IPS DF 4.7 (cell line): Measurements from ENCODE around the gene PCDH15.
"Not testable (repeated sequence)": the region's sequence is repeated elsewhere in the genome, so short reads cannot be mapped to it uniquely, and the experiment has no call there.

Experiments
- DNase-seq: peaks from one replicate; pipeline ENCODE4 v3.0.0-alpha.2; 2013; ENCODE audit warnings: low spot score; ENCODE audit errors: extremely low read depth

Gene PCDH15

GRCh38 chr10:54576541-54576940, 224.5 kb downstream of the PCDH15 start:
- no peak for DNase-seq

DNA sequence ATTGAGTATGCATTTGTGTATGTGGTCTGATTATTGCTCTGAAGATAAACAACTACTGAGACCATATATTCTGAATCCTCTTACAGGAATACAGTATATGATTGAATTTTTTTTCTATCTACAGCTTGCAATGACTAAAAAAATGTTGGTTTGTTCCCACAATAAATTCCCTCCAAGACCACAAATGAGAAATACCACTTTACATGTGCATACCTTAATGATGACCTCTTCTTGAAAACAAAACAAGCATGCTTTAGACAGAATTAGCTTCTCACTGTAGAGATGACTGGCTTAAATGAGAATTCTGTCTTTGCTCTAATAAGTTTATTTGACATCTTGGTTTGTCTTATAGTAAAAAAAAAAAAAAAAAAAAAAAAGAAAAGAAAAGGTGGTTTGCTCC, 241.5 kb downstream of the PCDH15 start:
- DNase-seq = no peak

DNA sequence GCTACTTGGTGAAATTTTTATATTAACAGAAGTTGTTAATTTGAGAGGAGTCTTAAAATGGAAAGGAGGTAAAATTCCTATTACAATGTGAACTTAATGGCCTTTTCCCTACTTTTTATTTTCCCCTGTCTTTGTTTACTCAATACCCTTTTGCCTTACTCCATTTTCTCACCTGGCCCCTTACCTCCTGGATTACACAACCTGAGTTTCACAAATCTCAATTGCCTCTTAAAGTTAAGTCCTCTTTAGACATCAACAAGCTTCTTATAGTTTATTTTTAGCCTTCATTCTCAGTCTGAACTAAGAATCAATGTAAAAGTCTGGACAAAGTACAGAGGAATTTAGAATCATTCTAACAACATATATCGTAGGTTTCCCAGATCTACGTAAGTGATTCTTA, 247.0 kb downstream of the PCDH15 start:
- no peak for DNase-seq

DNA sequence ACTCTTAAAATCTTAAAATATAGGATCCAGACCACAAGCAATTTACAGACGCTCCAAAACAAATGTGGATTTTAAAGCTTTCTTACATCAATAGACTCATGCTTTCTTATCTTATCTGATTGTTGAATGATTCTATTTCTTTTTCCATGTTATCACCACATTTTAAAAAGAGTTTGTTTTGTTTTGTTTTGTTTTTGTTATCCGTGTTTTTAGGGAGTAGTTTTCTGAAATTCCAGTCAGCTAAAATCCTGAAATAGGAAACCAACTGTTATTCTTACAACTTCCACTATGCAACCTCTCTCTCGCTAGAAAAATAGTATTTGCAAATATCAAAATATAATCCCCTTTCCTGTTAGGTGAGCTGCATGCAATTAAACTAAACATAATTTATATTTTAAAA, 251.0 kb downstream of the PCDH15 start:
- DNase-seq = no peak

DNA sequence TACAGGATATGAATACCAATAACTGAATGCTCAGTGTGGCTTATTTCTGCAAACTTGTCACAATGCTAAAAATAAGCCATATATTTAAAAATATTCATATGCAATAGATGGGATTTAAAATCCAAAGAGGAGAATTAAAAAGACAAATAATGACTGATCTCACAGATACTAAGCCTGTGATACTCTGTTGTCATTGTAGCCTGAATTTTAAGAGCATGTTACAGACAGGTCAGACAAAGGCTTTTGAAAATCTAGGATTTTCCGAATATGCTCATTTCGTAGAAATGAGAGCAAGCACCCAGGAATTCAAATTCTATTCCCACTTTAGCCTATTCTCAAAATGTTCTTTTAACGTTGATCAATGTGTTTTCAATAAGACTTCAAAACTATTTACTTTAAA, 269.7 kb downstream of the PCDH15 start:
- no peak for DNase-seq

DNA sequence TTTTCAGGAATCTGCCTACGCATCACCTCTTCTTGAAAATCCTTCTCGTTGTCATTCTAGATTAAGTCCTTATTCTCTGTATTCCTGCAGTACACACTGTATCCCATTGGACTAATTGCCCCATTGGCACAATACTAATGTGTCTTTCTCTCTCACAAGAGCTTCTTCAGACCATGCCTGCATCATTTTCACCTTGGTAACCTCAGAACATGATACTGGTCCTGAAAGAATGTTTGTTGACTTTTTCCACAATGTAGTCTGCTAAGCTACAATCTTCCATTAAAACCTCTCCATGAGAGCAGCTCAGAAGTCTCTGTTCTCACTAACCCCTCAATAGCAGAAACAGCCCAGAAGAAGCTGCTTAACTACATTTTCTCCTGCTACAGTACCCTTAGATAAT, 270.7 kb downstream of the PCDH15 start:
- no peak for DNase-seq

DNA sequence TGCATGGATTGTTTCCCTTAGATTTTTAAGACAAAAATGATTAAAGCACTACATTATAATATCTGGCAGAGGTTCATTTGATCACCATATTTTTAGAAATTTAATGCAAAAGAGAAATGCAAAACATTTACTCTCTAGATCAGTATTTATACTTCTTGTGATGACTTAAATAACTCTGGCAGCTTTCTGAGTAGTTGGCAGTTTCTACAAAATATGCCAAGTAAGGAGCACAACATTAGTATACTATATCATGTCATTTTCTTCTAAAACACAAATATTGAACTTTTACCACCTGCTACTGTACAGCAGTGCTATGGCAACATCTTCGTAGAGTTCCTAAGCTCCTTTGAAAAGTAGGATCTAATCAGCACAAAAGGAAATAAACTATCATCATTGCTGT, 275.2 kb downstream of the PCDH15 start:
- no peak for DNase-seq

GRCh38 chr10:54515244-54515643, 285.8 kb downstream of the PCDH15 start:
- not testable (repeated sequence) for DNase-seq

GRCh38 chr10:54503863-54504262, 297.2 kb downstream of the PCDH15 start:
- no peak for DNase-seq

DNA sequence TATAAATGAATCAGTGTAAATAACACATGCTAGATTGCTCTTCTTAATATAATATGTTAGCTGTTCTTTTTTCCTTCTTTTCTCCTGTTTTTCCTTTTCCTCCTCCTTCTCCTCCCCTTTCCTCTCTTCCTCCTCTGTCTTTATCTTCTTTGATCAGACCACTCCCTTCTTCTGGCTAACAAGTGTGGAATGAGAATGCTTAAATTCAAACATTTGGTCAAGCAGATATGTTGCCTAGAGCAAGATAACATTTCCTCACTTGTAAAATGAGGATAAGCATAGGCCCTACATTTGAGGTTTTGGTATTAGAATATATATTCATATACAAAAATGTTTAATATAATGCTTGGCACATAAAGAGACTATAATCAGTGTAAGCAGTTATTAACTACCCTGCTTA, 299.1 kb downstream of the PCDH15 start:
- no peak for DNase-seq

DNA sequence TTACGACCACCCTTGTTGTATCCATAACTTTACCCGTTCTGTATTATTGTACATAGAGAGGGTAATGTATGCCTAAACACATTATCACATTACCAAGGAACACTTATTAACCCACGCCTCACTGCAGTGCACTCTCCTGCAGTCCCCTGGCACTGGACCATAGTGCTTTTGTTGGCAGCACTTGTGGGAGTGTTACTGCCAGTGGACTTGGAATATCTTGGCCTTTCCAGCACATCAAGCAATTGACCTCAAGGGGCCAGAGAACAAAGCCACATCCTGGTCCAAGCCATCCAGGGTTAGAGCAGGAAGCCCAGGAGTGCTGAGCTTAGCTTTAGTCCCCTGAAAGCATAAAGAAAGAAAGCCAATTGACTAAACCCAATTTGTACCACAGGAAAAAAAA, 304.2 kb downstream of the PCDH15 start:
- no peak for DNase-seq

- no peak for DNase-seq
These were observed 313.3 kb downstream of the PCDH15 start for GRCh38 chr10:54487743-54488142.

- DNase-seq = no peak
These were observed 315.1 kb downstream of the PCDH15 start for GRCh38 chr10:54485971-54486370.

DNA sequence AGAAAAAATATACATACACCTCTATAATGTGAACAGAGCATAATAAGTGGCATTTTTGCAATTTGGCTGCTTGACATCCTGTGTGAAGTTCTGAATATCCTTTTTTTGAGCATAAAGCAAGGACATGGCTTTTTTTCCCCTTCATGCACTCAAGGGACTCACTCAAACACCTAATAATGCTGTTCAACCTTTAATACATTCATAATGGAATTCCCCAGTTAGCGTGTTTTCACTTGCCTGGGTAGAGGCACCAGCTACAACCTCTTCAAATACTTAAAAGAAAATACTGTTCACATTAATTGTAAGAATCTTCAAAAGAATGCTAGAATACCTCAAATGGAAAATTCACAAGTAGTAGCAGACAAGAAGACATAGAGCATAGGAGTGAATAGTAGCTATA, 316.8 kb downstream of the PCDH15 start:
- DNase-seq = no peak

- no peak for DNase-seq
These were observed 322.4 kb downstream of the PCDH15 start for GRCh38 chr10:54478601-54479000.

DNA sequence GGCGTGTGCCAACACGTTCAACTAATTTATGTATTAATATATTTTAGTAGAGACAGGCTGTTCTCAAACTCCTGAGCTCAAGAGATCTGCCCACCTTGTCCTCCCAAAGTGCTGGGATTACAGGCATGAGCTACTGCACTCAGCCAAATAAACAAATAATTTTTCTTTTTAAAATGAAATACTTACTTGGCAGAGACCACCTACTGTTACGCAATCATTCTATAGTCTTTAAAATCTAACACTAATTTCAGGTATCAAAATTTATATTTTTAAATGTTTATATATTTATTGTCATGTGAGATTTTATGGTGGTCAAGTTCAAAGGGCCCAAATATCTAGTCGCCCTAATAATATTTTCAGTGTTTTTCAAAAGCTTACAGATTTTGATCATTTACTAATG, 323.3 kb downstream of the PCDH15 start:
- DNase-seq = no peak

- DNase-seq = no peak
These were observed 330.8 kb downstream of the PCDH15 start for GRCh38 chr10:54470324-54470631.

DNA sequence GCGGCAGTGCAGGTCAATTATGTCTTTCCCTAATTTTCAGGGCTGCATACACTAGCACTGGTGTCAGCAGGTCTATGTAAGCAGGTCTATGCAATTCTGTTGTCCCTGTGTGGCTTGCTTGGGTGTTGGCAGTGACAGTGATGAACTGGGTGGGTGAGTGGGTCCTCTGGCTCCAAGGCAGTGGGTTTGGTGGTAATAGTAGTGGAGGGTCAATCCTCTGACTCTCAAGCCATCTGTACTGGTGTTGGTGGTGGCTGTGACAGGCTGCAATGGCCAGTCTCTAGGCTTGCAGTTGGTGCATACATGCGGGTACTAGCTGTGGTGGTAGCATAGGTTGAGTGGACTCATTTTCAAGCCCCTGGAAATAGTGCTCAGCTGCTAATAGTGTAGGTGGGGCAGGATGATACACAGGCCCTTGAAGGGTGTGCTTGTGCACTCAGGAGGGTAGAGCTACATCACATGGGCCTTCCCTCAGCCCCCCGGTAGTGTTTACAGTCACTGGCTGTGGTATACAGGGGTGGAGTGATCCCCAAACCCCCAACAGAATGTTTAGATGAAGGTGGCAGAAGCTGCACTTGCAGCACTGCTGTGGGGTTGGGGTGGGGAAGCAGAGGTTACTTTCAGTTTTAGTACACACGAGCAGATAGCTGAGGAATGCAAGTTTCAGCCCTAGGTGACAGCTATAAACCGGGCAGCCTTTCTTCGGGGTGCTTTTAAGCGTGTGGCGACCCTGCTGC, 331.3 kb downstream of the PCDH15 start:
- DNase-seq = no peak

GRCh38 chr10:54454271-54454670, 346.8 kb downstream of the PCDH15 start:
- no peak for DNase-seq

DNA sequence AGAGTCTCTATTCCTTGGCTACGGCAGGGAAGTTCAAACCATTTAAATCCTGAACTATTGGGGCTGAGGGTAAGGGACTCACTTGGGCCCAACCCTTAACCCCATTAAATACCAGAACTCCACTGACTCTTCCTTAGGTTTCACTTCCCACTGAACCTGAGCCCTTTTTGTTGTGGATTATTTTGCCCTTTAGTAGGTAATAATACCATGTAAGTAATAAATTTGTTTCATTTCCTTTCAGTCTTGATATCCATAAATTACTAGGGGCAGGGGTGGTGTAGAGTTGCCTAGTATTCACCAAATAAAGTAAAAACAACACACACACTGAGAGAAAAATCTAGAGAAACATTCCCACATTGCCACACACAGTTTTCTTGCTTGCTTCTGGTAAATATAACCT, 352.0 kb downstream of the PCDH15 start:
- DNase-seq = no peak

GRCh38 chr10:54444170-54444569, 356.9 kb downstream of the PCDH15 start:
- no peak for DNase-seq

GRCh38 chr10:54441275-54441674, 359.8 kb downstream of the PCDH15 start:
- no peak for DNase-seq

GRCh38 chr10:54434782-54435181, 366.2 kb downstream of the PCDH15 start:
- DNase-seq = no peak

GRCh38 chr10:54415483-54415882, 385.5 kb downstream of the PCDH15 start:
- DNase-seq = no peak
